GM23338 (cell line): ENCODE data around the gene LRMDA. TPM values are rescaled to one million over a fixed set of nuclear protein-coding genes. Genes with fewer than 3 reads are reported as not detected.

Experiments used
- ATAC-seq: fragments of 200-7000 bp; cut with Tn5 transposase; 3 replicates; pipeline ENCODE4 v1.9.1; 2020
- DNase-seq: peaks from one replicate; pipeline ENCODE4 v3.0.0-alpha.2; 2015; ENCODE audit warnings: low spot score
- H2AFZ ChIP-seq: fragments of 200-600 bp; sonication (generic); 2 replicates; pipeline ENCODE4 v1.8.0; 2016; ENCODE audit warnings: antibody characterized with exemption, mild to moderate bottlenecking, moderate library complexity
- H3F3A ChIP-seq: fragments of 200-600 bp; sonication (generic); replicated peaks from 2 replicates; pipeline ENCODE4 v1.8.0; 2017; ENCODE audit warnings: antibody characterized with exemption, mixed run types, low read depth
- H3K27ac ChIP-seq: fragments of 200-600 bp; sonication (generic); 2 replicates; pipeline ENCODE4 v1.6.1; 2016; ENCODE audit warnings: low read depth
- H3K27me3 ChIP-seq: fragments of 200-600 bp; sonication (generic); 2 replicates; pipeline ENCODE4 v1.8.0; 2016; ENCODE audit warnings: mild to moderate bottlenecking, mixed run types, moderate library complexity; ENCODE audit not compliant: insufficient read depth
- H3K36me3 ChIP-seq: fragments of 200-600 bp; sonication (generic); 2 replicates; pipeline ENCODE4 v1.8.0; 2016; ENCODE audit warnings: mild to moderate bottlenecking; ENCODE audit not compliant: insufficient read depth
- H3K4me1 ChIP-seq: fragments of 200-600 bp; sonication (generic); 2 replicates; pipeline ENCODE4 v1.8.0; 2016; ENCODE audit warnings: mild to moderate bottlenecking, moderate library complexity; ENCODE audit not compliant: insufficient read depth
- H3K4me2 ChIP-seq: fragments of 200-600 bp; sonication (generic); 2 replicates; pipeline ENCODE4 v1.7.1; 2017; ENCODE audit warnings: mixed run types
- H3K4me3 ChIP-seq: fragments of 200-600 bp; sonication (generic); 2 replicates; pipeline ENCODE4 v1.6.1; 2016; ENCODE audit warnings: mixed run types
- H3K79me2 ChIP-seq: fragments of 200-600 bp; sonication (generic); replicated peaks from 2 replicates; pipeline ENCODE4 v1.8.0; 2017; ENCODE audit warnings: mild to moderate bottlenecking; ENCODE audit not compliant: insufficient read depth
- H3K9me2 ChIP-seq: fragments of 200-600 bp; sonication (generic); 2 replicates; pipeline ENCODE4 v1.8.0; 2017; ENCODE audit not compliant: insufficient read depth
- H4K20me1 ChIP-seq: fragments of 200-600 bp; sonication (generic); replicated peaks from 2 replicates; pipeline ENCODE4 v1.8.0; 2017; ENCODE audit warnings: mild to moderate bottlenecking; ENCODE audit not compliant: insufficient read depth
- H3K27ac Mint-ChIP-seq: 2 replicates; pipeline ENCODE4 v1.8.0; 2020; ENCODE audit warnings: inconsistent platforms, mild to moderate bottlenecking, moderate library complexity, mixed read lengths
- H3K27me3 Mint-ChIP-seq: 3 replicates; pipeline ENCODE4 v1.8.0; 2022; ENCODE audit warnings: low read depth, mild to moderate bottlenecking, moderate library complexity, mixed read lengths, inconsistent platforms; ENCODE audit not compliant: insufficient read depth, poor library complexity
- H3K36me3 Mint-ChIP-seq: 3 replicates; pipeline ENCODE4 v1.8.0; 2021; ENCODE audit warnings: low read depth, mild to moderate bottlenecking, inconsistent platforms, moderate library complexity, mixed read lengths
- H3K4me1 Mint-ChIP-seq: 3 replicates; pipeline ENCODE4 v1.8.0; 2020; ENCODE audit warnings: mild to moderate bottlenecking, inconsistent platforms, mixed read lengths
- H3K4me3 Mint-ChIP-seq: 3 replicates; pipeline ENCODE4 v1.8.0; 2021; ENCODE audit warnings: moderate library complexity, mild to moderate bottlenecking, inconsistent platforms, mixed read lengths
- H3K9me3 Mint-ChIP-seq: 3 replicates; pipeline ENCODE4 v1.8.0; 2020; ENCODE audit warnings: moderate library complexity, mild to moderate bottlenecking, inconsistent platforms, mixed read lengths
- CTCF ChIP-seq, 2 experiments: fragments of 200-600 bp in 1 of 2; sonication (generic) in 1 of 2; conservative IDR thresholded peaks; 2 replicates each; pipeline versions ENCODE4 v1.5.1 to v1.6.1; 2016 to 2017; ENCODE audit warnings: antibody characterized with exemption in 2 of 2, low read depth in 2 of 2, mild to moderate bottlenecking in 2 of 2, moderate library complexity in 1 of 2
- ZNF462 ChIP-seq: fragments of 250-450 bp; sonication (Bioruptor Pico); IDR thresholded peaks from 2 replicates; pipeline ENCODE4 v1.5.0; 2020; ENCODE audit warnings: mild to moderate bottlenecking, moderate library complexity
- polyA plus RNA-seq: library from polyadenylated mRNA; unstranded; fragments of >200 nt; fragmentation: Nextera tagmentation; extraction: Ambion mirVana; gene quantifications from 2 replicates; pipeline ENCODE4 v1.2.1, GENCODE V29; 2016
- total RNA-seq: library from RNA; depleted of rRNA; stranded (reverse); fragments of >200 nt; shearing (Covaris generic); gene quantifications from 2 replicates; pipeline ENCODE4 v1.2.3, GENCODE V29; 2014

LRMDA gene
- total and polyA plus RNA-seq, 2 experiments from 2014 or later = 0.90 to 1.8 TPM

- peak in 1 of 2 experiments; percentile 14; a peak in 1 of 4 replicates for TF ChIP-seq CTCF (conservative IDR thresholded peaks at IDR 0.05; ENCODE audit: low read depth in 2 of 2)
- no peak for TF ChIP-seq ZNF462 (CRISPR knock-in tag)
- H3F3A ChIP-seq = no peaks in the 10 kb centered on the region
- no peak overlapping the region for H3K27ac Mint-ChIP-seq
- H4K20me1 ChIP-seq = no peaks in the 10 kb centered on the region
- peaks cover 3% of the 10 kb centered on the region; the same call in 1 of the 2 replicates for H3K4me1 ChIP-seq
- H3K4me3 Mint-ChIP-seq = no peak overlapping the region
- peaks cover 5% of the 10 kb centered on the region for H3K27me3 Mint-ChIP-seq
- no peaks in the 10 kb centered on the region for H3K79me2 ChIP-seq
- no peak overlapping the region for H3K4me3 ChIP-seq
- H3K4me1 Mint-ChIP-seq = peaks cover 11% of the 10 kb centered on the region
- H2AFZ ChIP-seq = no peak overlapping the region
- H3K27me3 ChIP-seq = no peaks in the 10 kb centered on the region
- peaks cover 4% of the 10 kb centered on the region; the same call in 1 of the 2 replicates for H3K9me2 ChIP-seq
- H3K36me3 Mint-ChIP-seq = no peaks in the 10 kb centered on the region
- no peaks in the 10 kb centered on the region for H3K9me3 Mint-ChIP-seq
- no peak overlapping the region for H3K4me2 ChIP-seq
- H3K27ac ChIP-seq = no peak overlapping the region
- DNase-seq = no peak
- H3K36me3 ChIP-seq = no peaks in the 10 kb centered on the region
- ATAC-seq = no peak
Observed at GRCh38 chr10:75717126-75717916, 285.9 kb downstream of the LRMDA start.
